T-helper 2 cell treated with Interferon-gamma antibody and Interleukin-4, amounts not matched to agents 5 μg/mL and 100 μg/mL, for 36 hours (primary cell): ENCODE data around the gene TRA2B.

ENCODE experiments used
- DNase-seq: peaks from one replicate; pipeline ENCODE4 v3.0.0; 2021; ENCODE audit warnings: low spot score
- H3K27ac Mint-ChIP-seq: one replicate; pipeline ENCODE4 v1.8.0; 2021; ENCODE audit warnings: mild to moderate bottlenecking, mixed read lengths
- H3K27me3 Mint-ChIP-seq: one replicate; pipeline ENCODE4 v1.8.0; 2021; ENCODE audit warnings: low read depth, mixed read lengths
- H3K36me3 Mint-ChIP-seq: one replicate; pipeline ENCODE4 v1.8.0; 2021; ENCODE audit warnings: low read depth, mixed read lengths
- H3K4me1 Mint-ChIP-seq: one replicate; pipeline ENCODE4 v1.8.0; 2021; ENCODE audit warnings: low read depth, mixed read lengths
- H3K4me3 Mint-ChIP-seq: one replicate; pipeline ENCODE4 v1.8.0; 2022; ENCODE audit warnings: mild to moderate bottlenecking, moderate library complexity, mixed read lengths
- H3K9me3 Mint-ChIP-seq: one replicate; pipeline ENCODE4 v1.8.0; 2021; ENCODE audit warnings: mixed read lengths

Gene TRA2B

DNA sequence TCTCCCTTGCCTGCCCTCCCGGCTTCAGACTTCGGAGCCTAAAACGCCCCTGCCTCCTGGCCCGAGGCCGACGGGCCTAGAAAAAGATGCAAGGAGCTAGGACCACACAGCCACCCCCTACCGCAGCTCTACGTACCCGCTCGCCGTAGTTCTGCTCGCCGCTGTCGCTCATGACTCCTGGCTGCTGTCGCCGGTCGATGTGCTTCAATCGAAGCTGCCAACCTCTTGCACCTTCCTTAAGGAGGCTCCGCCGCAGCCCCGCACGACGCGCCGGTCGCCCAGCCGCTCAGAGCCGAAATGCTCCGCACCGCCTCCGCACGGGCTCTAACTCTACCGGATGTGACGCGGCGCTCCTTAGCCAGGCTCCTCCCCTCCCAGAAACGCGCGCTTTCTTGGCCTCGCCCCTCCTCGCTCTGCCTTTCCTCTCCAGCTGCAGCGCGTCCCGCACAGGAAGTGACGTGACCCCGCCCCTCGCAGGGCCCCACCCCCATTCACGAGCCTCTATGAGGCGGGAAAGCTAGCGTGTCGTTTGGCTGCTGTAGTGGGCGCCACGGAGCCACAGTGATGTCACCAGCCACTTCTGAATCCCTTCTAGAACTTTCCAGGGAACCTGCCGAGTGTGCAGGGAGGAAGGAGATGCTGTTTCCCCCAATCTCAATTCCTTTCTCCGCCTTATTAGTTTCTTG, at the start of gene TRA2B:
TRA2B (minus strand) TSS at position 326 of the 686 bp plus-strand sequence; CDS start at position 172, 154 bp downstream.
- H3K4me3 Mint-ChIP-seq = peak within 1 kb of the TSS; percentile 100
- H3K27me3 Mint-ChIP-seq = peaks cover 19% of the 10 kb centered on the region
- DNase-seq = peak; percentile 98
- peak within 1 kb of the TSS; percentile 100 for H3K27ac Mint-ChIP-seq
- peaks cover 4% of the 10 kb centered on the region for H3K9me3 Mint-ChIP-seq
- peaks cover 30% of the 10 kb centered on the region for H3K4me1 Mint-ChIP-seq
- peaks cover 51% of the 10 kb centered on the region for H3K36me3 Mint-ChIP-seq

DNA sequence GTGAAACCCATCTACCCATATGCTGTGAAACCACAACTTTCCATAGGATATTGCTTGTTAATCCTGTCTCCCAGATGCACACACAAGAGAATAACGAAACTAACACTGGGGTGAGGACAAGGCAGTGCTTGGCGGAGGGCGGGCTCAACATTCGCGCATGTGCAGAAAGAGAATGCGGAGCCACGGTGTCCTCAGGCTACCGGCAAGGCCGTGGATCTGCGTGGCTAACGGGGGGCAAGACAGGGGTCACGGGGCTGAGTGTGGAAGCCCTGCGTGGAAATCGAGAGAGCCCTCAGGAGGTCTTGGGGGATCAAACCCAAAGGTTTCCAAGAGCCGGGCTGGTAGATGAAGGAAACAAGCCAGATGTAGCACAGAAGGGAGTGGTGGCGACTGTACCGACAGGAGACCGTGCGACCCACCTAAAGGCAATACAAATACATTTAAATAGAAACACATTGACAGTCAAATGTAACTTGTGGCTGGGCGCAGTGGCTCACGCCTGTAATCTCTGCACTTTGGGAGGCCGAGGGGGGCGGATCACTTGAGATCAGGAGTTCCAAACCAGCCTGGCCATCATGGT, 48.5 kb upstream of the TRA2B start:
- Mint-ChIP-seq H3K9me3 (no peaks in the 10 kb centered on the region), H3K4me3 (no peak overlapping the region)

DNA sequence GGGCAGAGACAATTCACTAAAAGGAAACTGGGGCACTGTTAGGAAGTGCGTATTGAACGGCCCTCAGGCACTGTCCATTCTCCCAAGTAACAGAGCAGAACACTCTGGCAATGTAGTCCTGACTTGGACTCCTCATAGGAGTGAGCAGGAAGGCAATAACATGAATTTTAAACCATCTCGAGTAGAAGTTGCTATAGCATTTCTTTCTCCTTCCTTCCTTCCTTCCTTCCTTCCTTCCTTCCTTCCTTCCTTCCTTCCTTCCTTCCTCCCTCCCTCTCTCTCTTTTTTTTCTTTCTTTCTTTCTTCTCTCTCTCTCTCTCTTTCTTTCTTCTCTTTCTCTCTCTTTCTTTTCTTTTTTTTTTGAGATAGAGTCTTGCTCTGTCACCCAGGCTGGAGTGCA, 46.4 kb upstream of the TRA2B start:
- Mint-ChIP-seq H3K4me3 (no peak overlapping the region), H3K4me1 (peaks cover 2% of the 10 kb centered on the region), H3K36me3 (no peaks in the 10 kb centered on the region), H3K27me3 (peaks cover 31% of the 10 kb centered on the region), H3K9me3 (no peaks in the 10 kb centered on the region), H3K27ac (no peak overlapping the region)
- no peak for DNase-seq

More for the DNA sequence above, 48.5 kb upstream of the TRA2B start:
- Mint-ChIP-seq H3K36me3 (no peaks in the 10 kb centered on the region), H3K27ac (no peak overlapping the region), H3K27me3 (peaks cover 30% of the 10 kb centered on the region), H3K4me1 (peaks cover 2% of the 10 kb centered on the region)
- DNase-seq = no peak

DNA sequence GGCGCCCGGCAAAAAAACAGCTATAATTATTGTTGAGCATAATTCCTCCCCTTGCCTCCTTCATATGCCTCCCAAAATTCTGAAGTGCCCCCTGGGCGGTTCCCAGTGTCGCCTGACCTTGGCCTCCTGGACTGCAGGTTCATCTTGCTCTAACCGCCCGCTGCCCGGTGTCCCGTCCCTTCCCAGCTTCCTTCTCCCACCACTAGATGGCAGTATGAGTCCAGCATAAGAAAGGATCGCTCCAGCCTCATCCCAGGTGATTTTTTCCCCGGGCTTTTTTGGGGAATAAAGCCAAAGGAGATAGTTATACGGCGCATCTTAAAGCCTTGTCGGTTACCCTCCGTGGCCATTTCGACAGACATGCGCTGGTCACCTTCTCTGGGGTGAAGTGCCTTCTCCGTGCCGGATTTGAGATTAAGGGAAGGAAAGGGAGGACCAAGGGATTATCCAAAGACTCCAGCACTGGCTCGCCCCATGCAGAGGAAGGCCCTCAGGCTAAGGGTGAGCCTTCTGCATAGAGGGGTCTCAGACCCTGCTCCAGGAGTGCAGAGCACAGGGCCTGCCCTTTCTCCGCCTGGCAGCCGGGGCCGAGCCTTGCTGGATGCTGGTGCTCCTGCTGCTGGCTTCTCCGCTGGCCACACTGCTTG, 45.8 kb upstream of the TRA2B start:
- Mint-ChIP-seq H3K27me3 (peaks cover 33% of the 10 kb centered on the region), H3K36me3 (no peaks in the 10 kb centered on the region), H3K4me1 (peaks cover 2% of the 10 kb centered on the region), H3K4me3 (no peak overlapping the region), H3K9me3 (no peaks in the 10 kb centered on the region), H3K27ac (no peak overlapping the region)
- peak; percentile 35 for DNase-seq

DNA sequence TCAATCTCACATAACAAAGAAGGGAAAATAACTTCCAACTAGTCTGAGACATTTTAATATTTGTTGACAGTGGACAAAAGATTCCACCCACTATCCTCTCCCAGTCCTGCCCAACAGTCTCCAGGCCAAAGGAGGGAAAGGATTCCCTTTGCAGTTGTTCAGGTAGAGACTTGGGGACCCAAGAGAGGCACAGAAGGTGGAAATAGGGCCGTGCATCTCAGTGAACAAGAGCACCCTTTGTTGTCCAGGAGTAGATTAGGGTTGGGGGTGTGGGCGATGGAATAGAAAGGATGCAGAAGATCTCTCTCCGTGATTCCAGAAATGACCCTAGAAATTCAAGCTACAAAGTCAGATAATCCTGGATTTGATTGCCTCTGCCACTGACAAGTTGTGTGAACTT, 44.8 kb upstream of the TRA2B start:
- peaks cover 2% of the 10 kb centered on the region for H3K4me1 Mint-ChIP-seq
- H3K27ac Mint-ChIP-seq = no peak overlapping the region
- no peaks in the 10 kb centered on the region for H3K36me3 Mint-ChIP-seq
- no peak for DNase-seq
- H3K27me3 Mint-ChIP-seq = peaks cover 32% of the 10 kb centered on the region
- H3K9me3 Mint-ChIP-seq = no peaks in the 10 kb centered on the region
- no peak overlapping the region for H3K4me3 Mint-ChIP-seq

DNA sequence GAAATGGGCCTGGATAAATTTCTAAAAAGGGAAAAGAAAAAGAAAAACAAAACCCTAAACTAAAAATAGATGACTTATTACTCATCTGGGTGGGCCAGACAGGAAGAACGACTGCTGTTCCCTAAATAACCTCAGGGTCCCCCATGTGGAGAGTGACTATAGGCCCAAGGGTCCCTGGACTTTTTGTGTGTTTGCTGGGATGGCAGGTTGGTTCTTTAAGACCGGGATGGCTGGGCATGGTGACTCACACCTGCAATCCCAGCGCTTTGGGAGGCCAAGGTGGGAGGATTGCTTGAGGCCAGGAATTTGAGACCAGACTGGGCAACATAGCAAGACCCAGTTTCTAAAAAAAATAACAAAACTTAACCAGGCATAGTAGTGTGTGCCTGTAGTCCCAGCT, 43.8 kb upstream of the TRA2B start:
- no peak for DNase-seq
- Mint-ChIP-seq H3K36me3 (no peaks in the 10 kb centered on the region), H3K4me3 (no peak overlapping the region), H3K27ac (no peak overlapping the region), H3K27me3 (peaks cover 38% of the 10 kb centered on the region), H3K4me1 (peaks cover 10% of the 10 kb centered on the region), H3K9me3 (no peaks in the 10 kb centered on the region)

DNA sequence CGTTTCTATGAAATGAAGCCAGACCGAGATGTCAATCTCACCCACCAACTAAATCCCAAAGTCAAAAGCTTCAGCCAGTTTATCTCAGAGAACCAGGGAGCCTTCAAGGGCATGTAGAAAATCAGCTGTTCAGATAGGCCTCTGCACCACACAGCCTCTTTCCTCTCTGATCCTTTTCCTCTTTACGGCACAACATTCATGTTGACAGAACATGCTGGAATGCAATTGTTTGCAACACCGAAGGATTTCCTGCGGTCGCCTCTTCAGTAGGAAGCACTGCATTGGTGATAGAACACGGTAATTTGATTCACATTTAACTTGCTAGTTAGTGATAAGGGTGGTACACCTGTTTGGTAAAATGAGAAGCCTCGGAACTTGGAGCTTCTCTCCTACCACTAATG, 41.9 kb upstream of the TRA2B start:
- Mint-ChIP-seq H3K27me3 (peaks cover 54% of the 10 kb centered on the region), H3K4me1 (peaks cover 10% of the 10 kb centered on the region), H3K9me3 (no peaks in the 10 kb centered on the region), H3K36me3 (no peaks in the 10 kb centered on the region), H3K4me3 (no peak overlapping the region), H3K27ac (no peak overlapping the region)
- DNase-seq = no peak

DNA sequence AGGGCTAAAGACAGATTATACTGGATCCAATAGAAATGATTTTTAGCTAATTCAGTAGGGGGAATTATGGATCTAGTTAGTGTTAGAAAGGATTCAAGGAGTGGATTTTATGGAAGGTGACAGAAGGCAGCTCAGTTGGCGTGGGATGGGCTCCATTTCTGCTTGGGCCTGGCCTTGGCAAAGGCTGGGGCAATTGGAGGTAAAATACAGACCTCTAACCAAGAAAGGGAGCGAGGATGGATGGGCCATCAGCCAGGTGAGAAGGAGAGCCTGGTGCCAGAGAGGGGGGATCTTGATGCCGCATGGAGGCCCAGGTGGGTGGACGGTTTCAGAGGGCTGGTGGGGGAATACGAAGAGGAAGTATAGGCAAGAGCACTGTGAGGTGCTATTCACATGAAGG, 40.7 kb upstream of the TRA2B start:
- Mint-ChIP-seq H3K36me3 (no peaks in the 10 kb centered on the region), H3K27ac (no peak overlapping the region), H3K9me3 (no peaks in the 10 kb centered on the region), H3K4me3 (no peak overlapping the region), H3K4me1 (peaks cover 10% of the 10 kb centered on the region), H3K27me3 (peaks cover 52% of the 10 kb centered on the region)
- no peak for DNase-seq

DNA sequence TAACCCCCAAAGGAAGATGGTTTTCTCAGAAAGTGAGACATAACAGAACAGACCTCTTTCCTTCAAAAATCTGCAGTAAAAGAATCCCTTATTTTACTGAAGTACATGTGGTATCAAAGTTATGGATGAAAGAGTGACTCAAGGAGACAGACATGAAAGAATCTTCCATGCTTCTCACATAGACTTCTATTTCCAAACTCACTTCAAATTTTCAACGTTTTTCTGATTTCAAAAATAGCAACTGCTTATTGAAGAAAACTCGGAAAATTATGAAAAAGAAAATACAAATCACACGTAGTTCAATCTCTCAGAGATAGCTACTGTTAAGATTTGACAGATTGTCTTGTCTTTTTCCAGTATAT, 39.8 kb upstream of the TRA2B start:
- Mint-ChIP-seq H3K27me3 (peaks cover 47% of the 10 kb centered on the region), H3K4me3 (no peak overlapping the region), H3K36me3 (no peaks in the 10 kb centered on the region), H3K4me1 (peaks cover 9% of the 10 kb centered on the region), H3K27ac (no peak overlapping the region), H3K9me3 (no peaks in the 10 kb centered on the region)
- no peak for DNase-seq

DNA sequence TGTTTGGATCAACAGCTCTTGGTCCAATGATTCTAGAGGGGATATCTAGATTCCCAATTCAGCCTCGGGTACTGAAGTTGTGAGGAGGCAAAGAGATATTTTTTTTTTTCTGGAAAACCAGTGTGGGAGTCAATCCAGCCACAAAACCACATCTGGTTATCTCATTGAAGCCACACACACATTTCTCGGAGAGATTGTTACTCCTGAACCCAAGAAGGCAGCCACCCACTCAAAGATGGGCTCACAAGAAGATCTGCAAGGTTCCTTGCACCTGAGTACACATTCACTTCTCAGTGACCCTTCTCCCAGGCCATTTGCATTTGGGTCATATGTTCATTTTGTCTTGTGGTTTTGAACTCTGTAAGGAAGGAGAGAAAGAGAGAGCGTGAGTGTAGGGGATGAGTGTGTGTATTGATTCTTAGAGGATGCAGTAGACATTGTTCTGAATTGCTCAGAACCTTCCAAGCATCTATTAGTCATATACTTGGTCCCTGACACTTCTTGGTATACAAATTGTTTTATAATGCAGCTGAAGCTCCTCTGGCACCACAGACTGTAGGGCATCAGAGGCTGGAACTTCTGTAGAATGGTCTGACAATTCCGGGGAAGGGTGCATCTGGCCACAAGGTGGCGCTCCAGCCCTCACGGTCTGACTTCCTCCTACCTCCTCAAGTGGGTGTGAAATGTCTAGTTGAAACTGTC, 39.3 kb upstream of the TRA2B start:
- Mint-ChIP-seq H3K4me3 (peak overlapping the region; percentile 49), H3K27me3 (peaks cover 42% of the 10 kb centered on the region), H3K9me3 (no peaks in the 10 kb centered on the region), H3K27ac (no peak overlapping the region), H3K4me1 (peaks cover 9% of the 10 kb centered on the region), H3K36me3 (no peaks in the 10 kb centered on the region)
- peak; percentile 81 for DNase-seq

DNA sequence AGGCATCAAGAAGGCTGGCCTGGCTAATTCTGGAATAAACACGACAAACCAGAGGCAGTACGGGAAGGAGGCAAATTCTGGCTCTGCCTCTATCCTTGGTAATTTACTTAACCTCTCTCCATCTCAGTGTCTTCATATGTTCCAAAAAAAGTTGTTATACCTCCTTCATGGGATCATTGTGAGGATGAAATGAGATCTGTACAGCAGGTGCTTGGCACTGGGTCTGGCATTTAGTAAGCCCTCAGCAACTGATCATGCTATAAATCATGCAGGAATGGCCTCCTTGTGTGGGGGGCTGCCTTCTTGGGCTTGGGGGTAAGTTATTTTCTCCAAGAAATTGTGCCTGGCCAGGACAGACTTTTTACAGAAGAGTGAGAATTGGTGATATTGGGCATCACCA, 38.3 kb upstream of the TRA2B start:
- Mint-ChIP-seq H3K27ac (no peak overlapping the region), H3K36me3 (no peaks in the 10 kb centered on the region), H3K27me3 (peaks cover 35% of the 10 kb centered on the region), H3K4me1 (peaks cover 9% of the 10 kb centered on the region), H3K9me3 (no peaks in the 10 kb centered on the region), H3K4me3 (no peak overlapping the region)
- DNase-seq = no peak

DNA sequence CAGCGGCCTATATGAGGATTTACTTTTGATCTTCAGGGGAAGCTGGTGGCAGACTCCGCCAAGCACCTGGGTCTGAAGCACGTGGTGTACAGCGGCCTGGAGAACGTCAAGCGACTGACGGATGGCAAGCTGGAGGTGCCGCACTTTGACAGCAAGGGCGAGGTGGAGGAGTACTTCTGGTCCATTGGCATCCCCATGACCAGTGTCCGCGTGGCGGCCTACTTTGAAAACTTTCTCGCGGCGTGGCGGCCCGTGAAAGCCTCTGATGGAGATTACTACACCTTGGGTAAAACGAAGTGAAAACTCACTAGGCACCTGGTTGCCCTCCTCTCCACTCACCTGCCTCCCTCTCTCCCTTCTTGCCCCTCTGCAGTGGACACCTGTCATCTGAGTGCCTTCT, 33.8 kb upstream of the TRA2B start:
- no peaks in the 10 kb centered on the region for H3K4me1 Mint-ChIP-seq

DNA sequence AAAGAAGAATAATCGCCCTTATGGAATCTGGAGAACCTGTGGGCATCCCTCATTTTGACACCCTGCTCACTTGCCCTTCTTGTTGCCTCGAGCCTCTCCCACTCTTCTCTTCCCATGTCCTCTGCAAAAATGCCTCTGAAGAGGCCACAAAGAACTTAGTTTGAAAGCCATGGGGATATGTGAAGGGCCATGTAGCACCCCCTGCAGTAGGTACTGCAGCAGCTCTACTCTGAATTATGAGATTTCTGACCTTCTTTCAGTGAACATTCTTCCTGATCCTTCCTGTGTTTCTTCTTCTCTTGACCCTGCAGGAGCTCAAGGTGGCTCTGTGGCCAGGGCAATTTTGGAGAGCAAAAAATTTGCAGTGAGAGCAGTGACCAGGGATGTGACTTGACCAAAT, 30.4 kb upstream of the TRA2B start:
- no peak overlapping the region for H3K27ac Mint-ChIP-seq
- no peaks in the 10 kb centered on the region for H3K4me1 Mint-ChIP-seq
- no peaks in the 10 kb centered on the region for H3K9me3 Mint-ChIP-seq
- H3K27me3 Mint-ChIP-seq = peaks cover 9% of the 10 kb centered on the region
- no peaks in the 10 kb centered on the region for H3K36me3 Mint-ChIP-seq
- DNase-seq = no peak
- no peak overlapping the region for H3K4me3 Mint-ChIP-seq

More for the DNA sequence above, 33.8 kb upstream of the TRA2B start:
- Mint-ChIP-seq H3K4me3 (no peak overlapping the region), H3K27me3 (peaks cover 18% of the 10 kb centered on the region), H3K9me3 (no peaks in the 10 kb centered on the region), H3K36me3 (no peaks in the 10 kb centered on the region), H3K27ac (no peak overlapping the region)
- DNase-seq = no peak

DNA sequence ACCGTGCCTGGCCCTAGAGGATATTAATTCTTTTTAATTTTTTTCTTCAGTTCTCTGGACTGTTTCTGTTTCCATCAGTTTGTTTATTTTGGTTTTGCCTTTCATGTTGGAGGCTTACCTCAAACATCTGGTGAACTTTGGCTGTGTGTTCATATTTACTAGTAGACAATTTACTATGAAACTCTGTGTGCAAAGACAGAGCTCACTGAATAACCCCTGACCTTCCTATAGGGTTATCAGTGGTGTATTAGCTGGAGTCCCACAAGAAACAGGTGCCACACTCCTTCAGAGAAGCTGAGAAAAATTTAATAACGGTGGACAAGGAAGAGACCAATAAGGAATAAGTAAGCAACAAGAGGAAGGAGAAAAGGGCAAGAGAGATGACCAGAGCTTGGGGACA, 28.8 kb upstream of the TRA2B start:
- Mint-ChIP-seq H3K27ac (no peak overlapping the region), H3K36me3 (no peaks in the 10 kb centered on the region)

More for the DNA sequence above, 28.8 kb upstream of the TRA2B start:
- no peaks in the 10 kb centered on the region for H3K4me1 Mint-ChIP-seq
- H3K9me3 Mint-ChIP-seq = no peaks in the 10 kb centered on the region
- peaks cover 9% of the 10 kb centered on the region for H3K27me3 Mint-ChIP-seq
- no peak overlapping the region for H3K4me3 Mint-ChIP-seq
- DNase-seq = no peak
